HG03196 (cell line): Measurements from ENCODE around the gene GSAP.

ENCODE experiments used
- ATAC-seq: cut with Tn5 transposase; IDR thresholded peaks from one replicate; pipeline ENCODE4 v1.9.1; 2021; ENCODE audit not compliant: unreplicated experiment

GSAP gene

GRCh38 chr7:77329466-77330168, 86.5 kb downstream of the GSAP start:
- ATAC-seq = peak; percentile 19

- ATAC-seq = no peak
Measured at GRCh38 chr7:77328669-77329068, 87.5 kb downstream of the GSAP start.

- ATAC-seq = no peak
Measured at GRCh38 chr7:77327932-77328628, 88.1 kb downstream of the GSAP start.

- ATAC-seq = no peak
Measured at GRCh38 chr7:77327067-77327931, 88.8 kb downstream of the GSAP start.

DNA sequence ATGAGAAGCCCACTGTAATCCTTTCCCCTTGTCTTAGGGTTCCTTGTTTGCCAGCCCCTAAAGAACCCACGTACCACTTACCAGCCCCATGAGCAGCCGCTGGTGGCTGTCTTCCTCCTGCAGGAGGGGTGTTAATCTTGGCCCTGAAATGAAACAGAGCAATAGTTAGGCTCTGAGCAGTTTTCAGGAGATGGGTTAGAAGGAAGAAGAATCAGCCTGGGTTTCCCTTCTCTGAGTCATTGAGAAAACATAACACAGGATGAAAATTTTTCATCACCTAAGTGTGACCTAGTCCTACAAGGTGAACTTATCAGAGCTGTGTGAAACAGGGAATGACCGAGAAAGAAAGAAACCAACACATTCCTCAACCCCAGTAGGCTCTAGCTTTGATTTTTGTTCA, 90.0 kb downstream of the GSAP start:
- no peak for ATAC-seq

GRCh38 chr7:77321300-77321699, 94.8 kb downstream of the GSAP start:
- no peak for ATAC-seq

- ATAC-seq = no peak
Measured at GRCh38 chr7:77320714-77321113, 95.4 kb downstream of the GSAP start.

- ATAC-seq = no peak
Measured at GRCh38 chr7:77320137-77320536, 96.0 kb downstream of the GSAP start.

GRCh38 chr7:77318019-77318418, 98.1 kb downstream of the GSAP start:
- no peak for ATAC-seq

DNA sequence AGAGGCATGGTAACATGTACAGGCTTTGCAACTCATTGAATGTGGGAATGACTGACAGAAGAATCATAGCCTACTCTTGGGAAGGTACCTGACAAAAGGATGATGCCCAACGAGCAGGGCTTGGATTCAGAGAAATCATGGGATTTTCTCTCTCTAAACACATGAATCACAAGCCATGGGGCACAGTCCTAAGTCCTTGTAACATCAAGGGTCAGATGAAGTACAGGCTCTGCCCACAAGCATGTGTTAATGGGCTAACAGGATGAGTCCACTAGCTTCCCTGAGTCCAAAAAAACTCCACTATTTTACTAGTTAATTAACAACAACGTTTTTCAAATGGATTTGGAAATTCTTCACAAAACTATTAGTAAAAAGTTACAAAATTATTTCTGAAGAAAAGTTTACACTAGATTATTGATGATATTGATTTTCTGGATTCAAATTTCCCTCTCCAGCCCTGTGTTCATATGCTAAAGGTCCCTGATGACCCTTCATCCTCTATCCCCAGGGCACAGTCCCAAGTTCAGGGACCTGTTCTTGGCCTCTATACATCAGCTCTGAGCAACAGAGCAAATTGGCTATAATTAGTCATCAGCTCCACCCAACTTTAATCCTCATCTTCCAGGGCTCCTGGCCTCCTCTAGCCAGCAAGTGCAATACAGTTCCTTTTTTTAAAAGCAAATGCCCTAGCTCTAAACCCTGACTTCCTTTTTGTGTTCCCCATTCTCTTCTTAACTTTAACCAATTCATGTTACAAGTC, 99.8 kb downstream of the GSAP start:
- ATAC-seq = no peak

DNA sequence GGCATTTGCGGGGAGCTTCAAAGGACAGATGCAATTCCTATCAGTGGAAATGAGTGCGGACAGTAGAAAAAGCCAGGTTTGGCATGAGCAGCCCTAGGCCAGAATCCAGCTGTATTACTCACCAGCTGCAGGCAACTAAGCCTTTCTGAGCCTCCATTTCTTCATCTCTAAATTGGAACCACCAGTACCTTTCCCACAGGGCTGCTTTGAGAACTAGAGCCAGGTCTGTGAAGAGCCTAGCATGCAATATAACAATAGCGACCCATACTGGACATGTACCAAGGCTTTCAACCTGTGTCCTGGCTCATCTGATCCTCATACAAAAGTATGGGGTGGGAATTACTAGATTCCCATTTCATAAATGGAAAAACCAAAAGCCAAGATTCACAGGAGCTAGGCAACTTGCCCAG, 101.0 kb downstream of the GSAP start:
- no peak for ATAC-seq

DNA sequence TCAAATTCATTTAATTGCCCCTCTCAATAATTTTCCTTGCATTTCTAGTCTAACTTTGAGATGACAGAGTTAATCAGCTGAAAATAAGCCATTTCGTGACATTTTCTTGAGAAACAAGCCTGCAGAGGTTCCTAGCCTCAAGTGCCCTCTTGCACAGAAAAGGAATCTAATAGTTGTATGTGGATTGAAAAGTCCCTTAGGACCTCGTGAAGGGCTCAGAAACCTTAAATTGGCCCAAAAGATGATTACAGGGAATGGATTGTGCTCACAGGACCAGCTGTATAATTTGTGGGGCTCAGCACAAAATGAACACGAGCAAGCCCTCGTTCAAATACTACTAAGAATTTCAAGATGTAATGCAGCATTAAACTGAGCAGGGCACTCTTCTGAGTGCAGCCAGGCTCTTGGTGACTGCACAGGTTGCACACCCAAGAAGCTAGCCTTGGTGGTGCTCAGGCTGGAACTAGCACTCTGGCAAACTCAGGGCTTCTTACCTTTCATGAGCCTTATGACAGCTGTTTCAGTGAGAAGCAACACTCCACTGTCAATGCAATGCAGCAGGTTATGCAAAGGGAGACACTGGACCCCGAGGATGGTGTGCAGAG, 102.2 kb downstream of the GSAP start:
- no peak for ATAC-seq

DNA sequence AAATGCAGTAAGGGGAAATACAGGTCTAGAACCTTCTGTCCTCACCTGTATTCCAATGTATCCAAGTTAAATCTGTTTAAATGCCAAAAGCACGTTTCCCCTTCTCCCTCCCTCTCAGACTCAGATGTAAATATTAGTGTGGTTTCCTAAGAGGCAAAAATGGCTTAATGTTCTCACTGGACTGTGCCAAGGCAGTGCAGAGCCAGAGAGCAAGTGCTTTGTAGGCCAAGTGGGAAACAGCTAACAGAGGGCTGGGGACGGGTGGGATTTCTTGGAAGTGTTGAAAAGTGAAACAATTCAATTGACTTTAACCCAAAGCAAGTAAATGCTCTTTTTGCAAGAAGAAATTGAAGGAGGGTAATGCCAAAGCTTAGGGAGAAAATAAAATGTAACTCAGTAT, 103.1 kb downstream of the GSAP start:
- no peak for ATAC-seq

DNA sequence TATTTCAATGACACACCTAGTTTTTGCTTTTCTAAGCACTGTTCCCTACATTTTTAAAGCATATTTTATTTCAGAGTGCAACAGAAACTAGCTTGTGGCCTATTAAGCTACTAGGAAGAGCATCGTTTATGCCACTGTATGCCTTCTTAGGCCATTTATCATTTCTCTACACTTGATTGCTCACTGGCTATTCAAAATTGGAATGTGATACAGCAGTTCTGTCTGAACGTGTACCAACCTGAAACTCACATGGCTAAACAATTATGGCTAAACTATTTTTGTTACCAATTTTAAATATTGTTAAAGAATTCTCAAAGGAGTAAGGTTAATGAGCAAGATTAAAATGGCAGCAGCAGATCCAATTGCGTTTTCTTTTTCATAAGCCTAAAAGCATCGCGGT, 105.2 kb downstream of the GSAP start:
- no peak for ATAC-seq

DNA sequence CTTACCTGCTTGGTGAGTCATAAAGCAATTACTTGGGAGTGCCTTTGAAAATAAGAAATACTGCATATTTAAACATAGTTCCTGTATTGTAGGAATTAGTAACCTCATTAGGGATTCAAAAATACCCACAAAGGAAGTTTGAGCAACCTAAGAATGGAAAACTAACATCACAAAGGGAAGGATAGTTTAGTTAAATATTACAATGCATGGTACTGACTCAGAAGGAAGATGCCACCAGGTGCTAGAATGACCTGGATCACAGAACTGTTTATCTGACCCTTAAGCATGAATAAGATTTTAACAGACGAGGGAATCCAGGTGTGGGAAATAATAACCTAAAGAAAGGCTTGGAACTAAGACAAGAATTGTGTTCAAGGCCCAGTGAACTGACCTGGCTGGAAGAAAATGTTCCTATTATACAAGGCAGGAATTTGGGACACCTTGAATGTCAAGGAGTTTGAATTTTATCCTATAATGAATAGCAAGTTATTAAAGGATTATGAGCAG, 106.4 kb downstream of the GSAP start:
- ATAC-seq = no peak

- ATAC-seq = no peak
Measured at GRCh38 chr7:77308792-77309191, 107.4 kb downstream of the GSAP start.

DNA sequence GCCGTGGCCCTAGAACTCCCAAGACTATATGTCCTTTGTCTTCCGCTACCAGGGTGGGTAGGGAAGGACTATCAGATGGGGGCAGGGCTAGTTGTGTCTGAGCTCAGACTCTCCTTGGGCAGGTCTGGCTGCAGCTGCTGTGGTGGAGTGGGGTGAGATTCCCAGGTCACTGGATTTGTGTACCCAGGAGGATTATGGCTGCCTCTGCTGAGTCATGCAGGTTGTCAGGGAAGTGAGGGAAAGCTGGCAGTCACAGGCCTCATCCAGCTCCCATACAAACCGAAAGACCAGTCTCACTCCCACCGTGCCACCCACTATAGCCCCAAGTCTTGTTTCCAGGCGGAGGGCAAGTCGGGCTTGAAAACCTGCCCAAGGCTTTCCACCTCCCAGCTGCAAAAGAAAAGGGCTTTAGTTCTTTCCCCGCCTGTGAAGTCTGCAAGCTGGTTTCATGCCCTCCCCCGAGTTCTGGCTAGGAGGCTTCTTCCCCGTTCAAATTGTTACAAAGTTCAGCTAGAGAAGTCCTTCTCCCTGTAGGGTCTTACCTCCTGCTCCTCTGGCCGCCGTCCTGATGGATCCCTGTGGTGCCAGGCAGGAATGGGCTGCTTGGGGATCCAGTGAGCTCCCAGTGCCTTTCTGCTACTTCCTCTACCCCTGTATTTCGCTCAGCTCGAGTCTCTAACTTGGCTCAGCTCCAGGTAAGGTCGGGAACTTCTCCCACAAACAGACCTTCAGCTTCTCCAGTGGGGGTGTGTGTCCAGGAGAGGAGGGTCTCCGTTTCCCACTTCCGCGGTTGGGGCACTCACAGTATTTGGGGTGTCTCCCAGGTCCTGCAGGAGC, 109.7 kb downstream of the GSAP start:
- no peak for ATAC-seq

DNA sequence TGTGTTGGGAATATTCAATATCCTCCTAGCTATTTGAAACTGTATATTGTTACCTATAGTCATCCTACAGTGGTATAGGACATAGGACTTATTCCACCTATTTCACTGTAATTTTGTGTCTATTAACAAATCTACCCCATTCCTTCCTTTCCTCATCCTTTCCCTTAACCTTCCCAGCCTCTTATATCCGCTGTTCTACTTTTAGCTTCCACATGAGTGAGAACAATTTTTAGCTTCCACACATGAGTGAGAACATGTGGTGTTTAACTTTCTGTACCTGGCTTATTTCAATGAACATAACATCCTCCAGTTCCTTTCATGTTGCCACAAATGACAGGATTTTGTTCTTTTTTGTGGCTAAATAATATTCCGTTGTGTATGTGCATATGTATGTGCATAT, 120.6 kb downstream of the GSAP start:
- ATAC-seq = no peak

DNA sequence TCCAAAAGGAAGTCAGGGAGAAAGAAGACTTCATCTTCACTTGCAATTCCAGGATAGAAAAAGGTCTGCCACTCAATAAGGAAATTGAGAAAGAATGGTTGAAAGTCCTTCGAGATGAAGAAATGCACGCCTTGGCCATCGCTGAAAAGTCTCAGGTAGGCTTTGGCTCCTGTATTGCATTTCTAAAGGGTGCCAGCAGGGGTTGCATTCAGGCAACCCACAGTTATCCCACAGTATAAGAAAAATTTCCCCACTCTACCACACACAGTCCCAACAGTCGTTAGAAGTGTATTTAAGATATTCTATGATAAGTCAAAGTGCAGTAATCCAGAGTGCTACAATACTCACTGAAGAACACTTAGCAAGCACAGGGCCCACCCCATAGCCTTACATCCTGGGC, 123.1 kb downstream of the GSAP start:
- ATAC-seq = no peak

DNA sequence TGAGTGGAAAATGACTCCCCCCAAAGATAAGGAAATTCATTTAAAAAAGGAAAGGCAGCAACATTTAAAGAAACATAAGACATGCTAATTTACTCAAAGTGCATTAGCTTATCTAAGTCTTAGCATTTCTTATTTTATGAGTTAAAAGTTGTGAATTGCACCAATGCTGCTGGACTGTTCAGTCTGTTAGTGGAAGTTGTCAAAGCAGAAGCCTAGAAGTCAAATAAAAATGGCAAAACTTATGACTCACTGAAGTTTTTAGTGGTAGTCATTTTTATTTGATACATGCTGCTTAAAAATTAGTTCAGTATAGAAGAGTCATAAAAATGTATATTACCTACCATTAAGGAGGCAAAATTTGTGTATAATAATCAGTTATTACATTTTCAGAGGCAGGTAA, 125.7 kb downstream of the GSAP start:
- ATAC-seq = no peak
